HG02610 (cell line): Measurements from ENCODE around the gene SLC15A1.

Source experiments
- ATAC-seq: cut with Tn5 transposase; IDR thresholded peaks from one replicate; pipeline ENCODE4 v1.9.1; 2021; ENCODE audit warnings: mild to moderate bottlenecking, moderate library complexity; ENCODE audit not compliant: unreplicated experiment

SLC15A1 gene, protein sequence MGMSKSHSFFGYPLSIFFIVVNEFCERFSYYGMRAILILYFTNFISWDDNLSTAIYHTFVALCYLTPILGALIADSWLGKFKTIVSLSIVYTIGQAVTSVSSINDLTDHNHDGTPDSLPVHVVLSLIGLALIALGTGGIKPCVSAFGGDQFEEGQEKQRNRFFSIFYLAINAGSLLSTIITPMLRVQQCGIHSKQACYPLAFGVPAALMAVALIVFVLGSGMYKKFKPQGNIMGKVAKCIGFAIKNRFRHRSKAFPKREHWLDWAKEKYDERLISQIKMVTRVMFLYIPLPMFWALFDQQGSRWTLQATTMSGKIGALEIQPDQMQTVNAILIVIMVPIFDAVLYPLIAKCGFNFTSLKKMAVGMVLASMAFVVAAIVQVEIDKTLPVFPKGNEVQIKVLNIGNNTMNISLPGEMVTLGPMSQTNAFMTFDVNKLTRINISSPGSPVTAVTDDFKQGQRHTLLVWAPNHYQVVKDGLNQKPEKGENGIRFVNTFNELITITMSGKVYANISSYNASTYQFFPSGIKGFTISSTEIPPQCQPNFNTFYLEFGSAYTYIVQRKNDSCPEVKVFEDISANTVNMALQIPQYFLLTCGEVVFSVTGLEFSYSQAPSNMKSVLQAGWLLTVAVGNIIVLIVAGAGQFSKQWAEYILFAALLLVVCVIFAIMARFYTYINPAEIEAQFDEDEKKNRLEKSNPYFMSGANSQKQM

DNA sequence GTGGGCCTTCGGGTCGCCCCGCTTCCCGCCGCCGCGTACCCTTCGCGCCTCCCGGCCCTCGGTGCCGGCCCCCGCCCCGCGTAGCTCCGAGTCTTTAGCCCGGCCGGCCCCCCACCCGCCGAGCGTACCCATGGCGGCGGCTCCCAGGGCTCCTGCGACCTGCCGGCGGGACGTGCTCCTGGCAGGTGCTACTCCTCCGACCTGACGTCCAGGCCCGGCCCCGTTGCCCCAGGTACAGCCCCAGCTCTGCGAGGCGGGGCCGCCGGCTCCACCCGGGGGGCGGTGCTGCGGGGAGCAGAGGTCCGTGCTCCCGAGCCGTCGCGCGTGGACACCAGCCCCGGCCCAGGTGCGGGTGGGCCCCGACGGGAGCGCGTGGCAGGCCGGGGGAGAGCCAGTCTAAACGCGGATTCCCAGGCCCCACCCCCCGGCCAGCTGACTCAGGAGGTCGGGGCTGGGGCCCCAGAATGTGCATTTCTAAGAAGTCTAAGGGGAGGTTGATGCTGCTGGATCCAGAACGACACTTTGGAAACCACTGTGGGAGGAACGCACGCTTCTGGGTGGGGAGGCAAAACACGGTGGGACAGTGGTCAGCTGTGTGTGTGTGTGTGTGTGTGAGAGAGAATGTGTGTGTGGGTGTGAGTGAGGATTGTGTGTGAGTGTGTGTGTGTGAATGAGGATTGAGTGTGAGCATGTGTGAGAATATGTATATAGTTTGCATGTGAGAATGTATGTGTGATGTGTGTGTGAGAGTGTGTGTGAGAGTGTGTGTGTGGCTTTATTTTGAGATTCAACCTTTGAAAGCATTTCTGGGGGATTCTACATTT, at the start of gene SLC15A1:
SLC15A1 (minus strand) TSS at position 206 of the 824 bp plus-strand sequence; CDS start at position 132, 74 bp downstream.
- no peak for ATAC-seq

DNA sequence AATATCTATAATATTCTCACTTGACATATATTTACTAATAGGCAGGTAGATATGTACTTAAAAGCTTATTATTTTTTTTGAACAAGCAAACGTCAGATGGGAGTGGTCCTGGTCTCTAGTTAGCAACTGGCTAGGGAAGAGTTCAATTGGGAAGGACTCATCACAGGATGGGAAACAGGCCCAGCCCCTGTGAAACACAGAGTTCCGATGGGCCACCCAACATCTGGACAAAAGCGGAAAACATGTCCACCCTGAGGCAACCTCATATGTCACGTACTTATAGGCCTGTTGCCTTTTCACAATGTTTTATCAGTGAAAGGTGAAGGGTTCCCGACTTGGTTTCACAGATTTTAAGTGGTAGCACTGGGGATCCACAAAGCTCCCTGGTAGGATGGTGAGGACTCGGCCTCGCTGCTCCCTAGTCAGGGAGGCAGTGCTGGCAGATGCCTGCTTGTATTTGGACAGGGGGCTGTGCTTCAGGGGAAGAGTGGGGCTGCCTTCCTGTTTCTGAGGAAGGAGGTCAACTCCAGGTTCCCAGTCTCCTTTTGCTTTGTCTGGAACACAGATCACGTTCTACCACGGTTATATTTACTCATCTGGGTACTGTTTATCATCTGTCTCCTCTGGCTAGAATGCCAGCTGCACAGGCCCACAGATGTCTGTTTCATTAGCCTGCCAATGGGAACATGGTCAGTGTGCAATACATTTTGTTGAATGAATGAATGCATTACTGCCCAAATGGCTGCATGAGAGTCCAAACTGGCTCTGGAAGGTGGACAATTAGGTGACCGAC, 49.4 kb upstream of the SLC15A1 start:
- no peak for ATAC-seq

DNA sequence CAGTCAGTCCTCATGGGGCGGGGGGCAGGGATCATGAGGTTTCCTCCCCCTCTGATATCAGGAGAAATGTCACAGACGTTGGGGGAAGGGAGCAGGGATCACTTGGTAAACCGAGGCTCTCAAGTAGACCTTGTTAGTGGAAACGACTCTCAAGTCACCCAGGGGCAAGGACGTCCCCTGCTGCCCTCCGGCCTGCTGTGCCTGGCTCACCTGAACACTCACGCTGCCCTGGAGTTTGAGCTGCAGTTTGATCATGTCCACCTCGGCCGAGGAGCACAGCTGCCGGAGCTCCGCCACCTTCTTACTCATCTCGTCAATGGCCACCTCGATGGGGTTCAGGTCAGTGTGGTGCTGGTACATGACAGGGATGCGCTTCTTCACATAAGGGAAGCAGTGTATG, 47.6 kb upstream of the SLC15A1 start:
- no peak for ATAC-seq

DNA sequence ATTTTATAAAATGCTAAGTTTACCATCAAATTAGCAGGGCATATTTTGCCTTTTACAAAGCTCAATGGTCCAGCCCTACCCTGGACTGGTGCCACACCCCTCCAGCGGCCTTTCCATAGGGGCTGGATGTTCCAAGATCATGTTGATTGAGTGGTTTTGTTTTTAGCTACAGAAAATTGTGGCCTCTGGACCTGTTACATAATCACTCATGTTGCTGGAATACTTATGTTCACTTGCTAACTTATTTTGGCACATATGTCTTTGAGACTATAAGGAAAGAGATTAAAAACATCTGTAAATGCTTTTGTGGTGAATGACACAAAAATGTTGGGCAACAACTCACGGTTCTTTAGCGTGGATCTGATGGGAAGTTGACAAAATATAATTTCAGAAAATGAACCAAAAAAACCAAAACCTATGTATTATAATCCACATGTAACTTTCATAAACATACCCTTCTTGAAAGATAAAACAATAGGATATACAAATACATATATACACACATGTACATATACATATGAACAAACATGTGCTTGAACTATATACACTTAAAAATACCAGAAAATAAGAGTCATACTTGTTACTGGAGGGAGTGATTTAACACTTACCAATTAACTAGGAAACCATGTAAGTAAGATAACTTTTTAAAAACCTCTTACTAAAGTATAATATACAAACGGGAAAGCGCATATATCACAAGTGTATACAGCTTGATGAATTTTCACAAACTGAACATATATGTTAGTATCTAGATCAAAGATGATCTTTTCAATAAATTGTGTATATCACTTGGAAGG, 46.6 kb upstream of the SLC15A1 start:
- no peak for ATAC-seq

DNA sequence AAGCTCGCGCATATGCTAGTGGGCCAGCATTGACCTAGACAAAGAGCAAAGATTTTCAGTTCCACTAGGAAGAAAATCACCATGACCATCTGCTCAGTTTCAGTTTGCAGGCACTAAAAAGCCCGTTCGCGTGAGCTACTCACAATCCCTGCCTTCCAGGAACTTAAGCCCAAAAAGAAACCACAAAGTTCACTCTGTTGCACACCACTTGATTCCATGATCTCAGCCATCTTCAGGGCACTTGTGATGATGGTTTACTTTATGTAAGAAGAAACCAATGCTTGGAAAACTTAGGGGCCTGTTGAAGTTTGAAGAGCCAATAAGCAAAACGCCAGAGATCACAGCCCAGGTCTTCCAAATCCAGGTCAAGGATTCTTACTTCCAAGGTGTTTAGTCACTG, 45.0 kb upstream of the SLC15A1 start:
- ATAC-seq = no peak

DNA sequence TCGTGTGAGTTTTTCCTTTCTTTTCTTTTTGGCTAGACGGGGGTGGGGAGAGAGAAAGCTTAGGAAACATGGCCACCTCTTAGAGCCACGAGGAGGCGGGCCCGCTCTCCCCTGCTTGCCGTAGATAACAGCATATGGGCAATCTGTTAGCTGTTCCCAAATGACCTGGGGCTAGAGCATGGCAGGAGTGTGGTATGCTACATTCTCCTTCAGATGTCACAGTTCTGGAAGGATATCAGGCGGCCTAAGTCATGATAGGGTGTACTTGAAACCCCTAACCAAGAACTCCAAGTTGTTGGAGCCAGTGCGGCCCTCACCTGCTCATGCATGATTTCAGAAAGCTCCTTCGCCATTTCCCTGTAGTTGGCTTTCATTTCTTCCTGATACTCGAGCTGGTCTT, 44.3 kb upstream of the SLC15A1 start:
- no peak for ATAC-seq

DNA sequence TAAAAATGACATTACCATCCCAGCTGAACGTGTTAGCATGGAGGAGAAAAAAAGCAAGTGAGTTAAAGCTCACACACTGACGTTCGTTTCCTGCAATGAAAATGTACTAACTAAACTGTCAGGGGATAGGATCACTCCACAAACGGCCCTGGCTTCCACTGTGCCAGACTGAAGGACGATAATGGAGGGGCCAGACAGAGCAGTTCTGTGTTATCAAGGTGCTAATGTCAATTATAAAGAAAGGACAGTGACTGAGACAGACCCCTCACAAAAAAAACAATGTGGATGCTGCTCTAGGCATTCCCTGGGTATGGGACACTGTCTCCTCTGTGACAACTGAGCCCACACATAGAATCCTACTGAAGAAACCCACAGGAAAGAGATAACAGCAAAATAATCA, 43.7 kb upstream of the SLC15A1 start:
- no peak for ATAC-seq

DNA sequence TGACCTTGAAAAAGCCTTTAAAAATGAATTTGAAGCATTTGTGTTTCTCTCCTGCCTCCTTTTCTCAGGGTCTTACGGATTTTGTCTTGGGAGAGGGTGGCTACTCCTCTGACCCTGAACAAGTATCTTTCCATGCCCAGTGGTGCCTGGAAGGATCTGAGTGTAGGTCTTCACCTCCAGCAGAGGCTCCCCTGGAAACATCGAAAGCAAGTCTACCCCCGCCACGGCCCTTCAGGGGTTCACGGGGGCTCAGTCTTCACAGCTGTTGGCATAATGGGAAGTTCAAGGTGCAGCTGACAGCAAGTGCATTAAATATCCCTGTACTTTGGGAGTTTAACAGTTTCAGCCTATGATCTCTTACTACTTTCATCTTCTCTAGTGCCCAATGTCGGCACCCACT, 42.7 kb upstream of the SLC15A1 start:
- no peak for ATAC-seq

DNA sequence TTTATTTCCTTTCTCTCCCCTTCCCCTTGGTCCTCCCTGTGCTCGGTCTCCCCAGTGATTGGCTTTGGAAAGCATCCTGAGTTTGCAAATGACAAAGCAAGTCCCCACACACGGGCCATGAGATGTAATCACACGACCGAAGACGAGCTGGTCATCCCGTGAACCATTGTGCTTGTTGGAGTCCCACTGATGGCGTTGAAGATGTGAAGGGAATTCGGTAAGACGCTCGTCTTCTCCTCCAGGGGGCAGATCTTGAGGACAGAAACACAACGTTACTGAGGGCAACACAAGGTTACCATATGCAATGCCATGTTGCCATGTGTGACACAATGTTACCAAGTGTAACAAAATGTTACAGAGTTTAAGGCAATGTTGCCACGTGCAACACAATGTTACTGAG, 42.0 kb upstream of the SLC15A1 start:
- ATAC-seq = no peak

DNA sequence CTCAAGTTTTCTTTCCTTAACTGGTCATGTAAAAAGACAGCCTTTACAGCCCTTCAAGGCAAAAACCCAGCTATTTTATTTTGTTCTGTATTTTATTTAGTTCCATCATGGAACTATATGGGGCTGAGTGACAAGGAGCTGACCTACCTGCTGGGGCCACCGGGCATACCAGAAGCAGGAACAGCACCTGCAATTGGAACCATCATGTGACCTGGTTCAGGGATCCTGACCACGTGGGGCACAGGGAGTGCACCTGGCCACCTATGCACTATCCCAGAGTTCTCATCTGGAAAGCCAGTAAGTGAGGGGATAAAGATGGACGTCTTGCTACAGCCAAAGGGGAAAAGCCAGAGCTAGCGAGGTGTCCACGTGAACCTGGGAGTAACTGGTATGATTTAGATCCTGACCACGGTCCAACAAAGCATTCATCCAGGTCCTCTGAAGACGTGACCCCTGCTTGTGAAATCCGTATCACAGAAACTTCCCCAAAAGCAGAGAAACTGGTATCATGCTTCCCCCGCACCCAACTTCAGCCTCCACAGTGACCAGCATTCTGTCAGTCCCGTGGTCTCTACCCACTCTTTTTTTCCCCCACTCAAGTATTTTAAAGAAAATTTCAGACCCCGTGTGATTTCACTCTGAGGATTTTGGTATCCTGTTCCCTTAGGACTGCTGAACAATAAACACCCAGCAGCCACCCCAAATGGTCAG, 40.5 kb upstream of the SLC15A1 start:
- ATAC-seq = no peak

DNA sequence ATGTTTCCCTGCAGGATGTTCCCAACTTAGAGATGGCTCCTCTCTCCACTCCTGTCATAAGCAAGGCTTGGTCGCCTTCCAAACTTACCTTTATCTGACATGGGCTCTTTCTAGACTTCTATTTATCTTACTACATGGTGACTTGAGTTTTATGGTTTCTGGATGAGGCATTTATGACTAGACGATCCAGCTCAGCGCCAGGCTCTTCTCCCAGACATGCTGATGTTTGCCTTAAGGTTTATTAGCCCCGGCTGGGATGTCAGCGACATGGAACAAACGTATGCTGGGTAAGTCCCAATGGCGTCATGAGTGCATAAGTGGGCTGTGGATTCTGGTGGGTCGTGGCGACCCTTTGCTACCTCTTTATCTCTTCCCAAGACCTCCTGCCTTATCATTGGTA, 39.8 kb upstream of the SLC15A1 start:
- no peak for ATAC-seq

DNA sequence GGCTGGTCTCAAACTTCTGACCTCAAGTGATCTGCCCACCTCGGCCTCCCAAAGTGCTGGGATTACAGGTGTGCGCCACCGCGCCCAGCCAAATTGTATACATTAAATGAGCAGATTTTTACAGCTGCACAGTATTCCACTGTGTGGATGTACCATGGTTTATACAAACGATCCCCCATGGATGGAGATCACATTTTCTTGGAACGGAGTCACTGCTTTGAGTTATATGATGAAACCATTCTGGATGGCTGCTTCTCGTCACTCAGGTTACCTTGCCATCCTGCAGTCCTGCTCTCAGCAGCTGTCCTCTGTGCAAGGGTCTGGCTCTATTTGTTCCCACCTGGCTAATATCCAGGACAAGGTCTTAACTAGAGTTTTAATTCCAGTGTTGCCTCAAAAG, 39.1 kb upstream of the SLC15A1 start:
- no peak for ATAC-seq

DNA sequence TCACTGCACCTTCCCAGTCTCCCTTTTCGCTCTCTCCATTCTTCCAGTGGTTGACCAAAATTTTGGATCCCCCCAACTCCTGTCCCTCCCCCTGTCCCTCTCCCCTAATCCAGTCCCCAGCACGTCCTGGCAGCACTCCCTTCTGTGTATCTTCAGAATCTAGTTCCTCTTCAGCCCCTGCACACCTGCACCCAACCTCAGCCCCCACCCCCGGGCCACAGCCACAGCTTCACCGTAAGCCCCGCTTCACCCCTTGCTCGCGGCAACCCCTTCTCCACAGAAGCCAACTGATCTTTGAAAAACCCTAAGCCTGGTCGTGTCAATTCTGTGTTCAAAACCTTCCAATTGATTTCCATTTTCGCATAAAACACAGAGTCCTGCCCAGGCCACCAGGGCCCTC, 35.5 kb upstream of the SLC15A1 start:
- no peak for ATAC-seq

DNA sequence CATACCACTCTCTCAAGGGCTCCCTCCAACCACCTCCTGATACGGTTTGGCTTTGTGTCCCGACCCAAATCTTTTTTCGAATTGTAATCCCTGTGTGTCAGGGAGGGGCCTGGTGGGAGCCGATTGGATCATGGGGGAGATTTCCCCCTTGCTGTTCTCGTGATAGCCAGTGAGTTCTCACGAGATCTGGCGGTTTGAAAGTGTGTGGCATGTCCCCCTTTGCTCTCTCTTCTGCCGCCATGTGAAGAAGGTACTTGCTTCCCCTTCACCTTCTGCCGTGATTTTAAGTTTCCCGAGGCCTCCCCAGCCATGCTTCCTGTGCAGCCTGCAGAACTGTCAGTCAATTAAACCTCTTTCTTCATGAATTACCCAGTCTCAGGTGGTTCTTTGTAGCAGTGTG, 34.7 kb upstream of the SLC15A1 start:
- no peak for ATAC-seq

DNA sequence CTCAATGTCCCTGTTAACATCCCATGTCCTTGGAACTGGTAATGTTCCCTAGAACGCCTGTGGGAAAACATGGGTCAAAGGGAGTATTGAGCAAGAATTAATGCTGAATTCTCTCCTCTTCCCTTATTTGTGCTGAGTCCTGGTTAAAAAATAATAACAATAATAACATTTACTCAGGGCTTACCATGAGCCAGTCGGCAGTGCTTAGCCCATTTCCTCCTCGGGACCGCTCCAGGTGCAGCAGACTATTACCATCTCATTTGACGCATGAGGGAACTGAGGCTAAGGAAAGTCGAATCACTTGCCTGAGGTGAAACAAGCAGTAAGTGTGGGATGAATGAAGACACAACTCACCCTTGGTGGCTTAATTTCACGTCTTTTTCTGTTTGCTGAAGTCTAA, 33.6 kb upstream of the SLC15A1 start:
- no peak for ATAC-seq

DNA sequence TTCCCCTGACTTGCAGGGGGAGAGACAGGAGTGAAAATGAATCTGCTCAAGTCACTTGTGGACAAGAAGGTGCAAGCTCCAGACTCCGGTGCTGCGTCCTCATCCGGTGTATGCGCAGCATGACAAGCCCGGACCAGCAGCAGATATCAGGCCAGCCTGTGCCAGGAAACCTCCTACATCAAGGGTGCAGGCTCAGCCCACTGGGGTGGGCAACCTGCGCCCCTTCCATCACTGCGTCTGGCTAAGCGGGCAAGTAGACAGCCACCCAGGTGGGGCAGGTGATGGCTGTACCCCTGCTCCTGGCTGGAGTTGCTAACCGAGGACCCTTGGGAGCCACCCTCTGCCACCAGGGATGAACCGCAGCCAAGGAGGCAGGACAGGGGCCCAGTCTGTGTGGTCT, 32.9 kb upstream of the SLC15A1 start:
- ATAC-seq = no peak

DNA sequence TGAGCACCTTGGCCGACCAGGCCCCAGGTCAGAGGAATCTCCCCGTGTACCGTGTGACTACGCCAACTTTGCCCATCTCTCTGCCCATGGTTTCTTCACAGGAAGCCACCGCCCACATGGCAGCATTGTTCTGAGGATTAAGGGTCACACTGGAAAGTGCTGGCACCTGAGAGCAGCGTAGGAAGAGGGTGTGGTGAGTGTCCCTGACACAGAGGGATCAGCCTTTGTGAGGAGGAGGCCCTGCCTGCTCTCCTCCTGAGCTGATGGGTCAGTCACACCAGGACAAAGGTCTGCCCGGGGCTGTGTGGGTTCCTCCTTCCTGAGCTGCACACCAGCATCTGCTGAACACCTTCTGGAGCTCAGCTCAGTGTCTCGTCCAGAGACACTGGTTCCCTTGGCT, 32.2 kb upstream of the SLC15A1 start:
- ATAC-seq = no peak

DNA sequence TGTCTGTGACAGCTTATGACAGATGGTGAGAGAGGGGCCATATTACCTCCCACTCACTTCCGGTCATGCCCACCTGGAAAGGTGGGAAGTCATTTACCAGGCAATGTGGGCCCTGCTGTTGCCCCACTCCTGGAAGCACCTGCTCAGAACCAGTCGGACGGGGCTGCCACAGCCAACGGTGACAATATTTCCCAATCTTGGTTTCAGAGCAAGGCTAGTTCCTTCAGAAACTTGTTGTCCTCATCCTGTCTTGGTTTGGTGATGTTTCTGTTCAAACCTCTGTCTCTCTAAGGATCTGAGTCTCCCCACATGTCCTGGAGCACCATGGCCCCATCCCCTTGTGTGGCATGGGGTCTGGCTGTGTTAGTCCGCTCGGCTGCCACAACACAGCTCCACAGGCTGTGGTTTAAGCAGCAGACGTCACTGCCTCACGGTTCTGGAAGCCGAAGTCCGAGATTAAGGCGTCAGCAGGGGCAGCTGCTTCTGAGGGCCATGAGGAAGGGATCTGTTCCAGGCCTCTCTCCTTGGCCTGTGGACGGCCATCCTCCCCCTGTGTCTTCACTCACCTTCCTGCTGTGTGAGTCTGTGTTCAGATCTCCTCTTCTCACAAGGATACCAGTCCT, 31.5 kb upstream of the SLC15A1 start:
- no peak for ATAC-seq

DNA sequence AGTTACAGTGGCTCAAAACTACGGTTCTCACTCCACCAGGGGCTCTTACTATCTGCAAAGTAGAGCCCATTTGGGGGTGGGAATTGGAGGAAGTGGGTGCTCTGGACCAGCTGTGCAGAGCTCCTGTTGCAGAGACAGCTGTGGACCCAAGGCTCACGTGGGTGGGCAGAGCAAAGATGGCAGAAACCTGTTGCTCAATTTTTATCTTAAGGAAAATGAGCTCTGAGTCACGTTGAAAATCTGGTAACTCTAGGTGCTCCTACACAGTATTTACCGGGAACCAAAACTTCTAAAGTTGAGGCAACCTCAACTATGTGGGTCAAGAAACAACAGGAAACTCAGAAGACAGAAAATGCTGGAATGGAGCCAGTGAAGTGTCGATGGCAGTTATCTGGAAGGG, 30.2 kb upstream of the SLC15A1 start:
- ATAC-seq = no peak
